ENCODE measurements around the gene ATP13A5.

ATP13A5 gene

GRCh38 chr3:193225302-193226125 lies 153.0 kb downstream of the ATP13A5 start:
- no peak for DNase-seq (ENCODE audit: low read depth)
- H3K4me3 ChIP-seq (ENCODE audit: low read depth, low read length): no peak overlapping the region

Measured in skeletal muscle cell (primary cell).